ENCODE data around the gene ZNF677.
"Not testable (repeated sequence)": the region's sequence is repeated elsewhere in the genome, so short reads cannot be mapped to it uniquely, and the experiment has no call there.

ZNF677 gene

GRCh38 chr19:53246498-53246897 lies 8.2 kb downstream of the ZNF677 start:
- no peak overlapping the region for H2AK5ac ChIP-seq (ENCODE audit: low read depth, low read length)
- H3K4me1 ChIP-seq (ENCODE audit: control insufficient read depth in 2 of 2, insufficient read depth in 1 of 2, low read depth in 1 of 2, low read length in 2 of 2): no peaks in the 10 kb centered on the region
- no CpG with 5 or more reads among the region's 1 CpG for WGBS, 2 donors (ENCODE audit: extremely low coverage in 2 of 2, insufficient read length in 2 of 2, insufficient replicate concordance in 1 of 2)
- H3K23ac ChIP-seq (ENCODE audit: low read depth, low read length, poor library complexity): no peak overlapping the region
- H3K14ac ChIP-seq (ENCODE audit: low read length): no peak overlapping the region
- no peaks in the 10 kb centered on the region for H3K79me1 ChIP-seq (ENCODE audit: low read depth, low read length)
- H3K18ac ChIP-seq (ENCODE audit: low read length): no peak overlapping the region
- H3K9ac ChIP-seq (ENCODE audit: low read depth, low read length, poor library complexity): no peak overlapping the region
- no peak for DNase-seq (ENCODE audit: low spot score)
- H3K36me3 ChIP-seq (replicated peaks in 1 of 2; ENCODE audit: control insufficient read depth in 2 of 2, insufficient read depth in 2 of 2, low read length in 2 of 2): peaks cover 22 to 87% of the 10 kb centered on the region in 2 donors
- H2BK5ac ChIP-seq (ENCODE audit: low read length): no peak overlapping the region
- no peak overlapping the region for H3K27ac ChIP-seq (replicated peaks; ENCODE audit: low read length)
- no peak overlapping the region for H3K4ac ChIP-seq (ENCODE audit: low read length)
- no peak overlapping the region for H4K91ac ChIP-seq (ENCODE audit: low read depth, low read length, poor library complexity)
- peaks cover 24 to 91% of the 10 kb centered on the region in 2 donors for H3K9me3 ChIP-seq (replicated peaks in 1 of 2; ENCODE audit: control insufficient read depth in 2 of 2, insufficient read depth in 1 of 2, low read depth in 1 of 2, low read length in 2 of 2)
- no peak overlapping the region for H2AFZ ChIP-seq (ENCODE audit: low read length)
- H3K27me3 ChIP-seq (ENCODE audit: control insufficient read depth in 3 of 3, insufficient read depth in 3 of 3, low read depth in 1 of 3, low read length in 3 of 3): no peaks in the 10 kb centered on the region
- no peak overlapping the region for H2BK15ac ChIP-seq (ENCODE audit: low read length)
- no peak overlapping the region for H3K4me2 ChIP-seq (ENCODE audit: insufficient read depth, low read length, poor library complexity, severe bottlenecking)
- H2BK120ac ChIP-seq (ENCODE audit: low read depth, low read length): no peak overlapping the region
- H2BK12ac ChIP-seq (ENCODE audit: low read length): no peak overlapping the region
- no peak overlapping the region for H4K8ac ChIP-seq (ENCODE audit: low read depth, low read length)
- H3K4me3 ChIP-seq (ENCODE audit: low read length in 2 of 2): no peak overlapping the region

GRCh38 chr19:53237114-53237777 lies 17.4 kb downstream of the ZNF677 start:
- H2AK5ac ChIP-seq (ENCODE audit: low read depth, low read length): no peak overlapping the region
- no peak overlapping the region for H2AFZ ChIP-seq (ENCODE audit: low read length)
- peaks cover 29 to 84% of the 10 kb centered on the region in 2 donors for H3K9me3 ChIP-seq (replicated peaks in 1 of 2; ENCODE audit: control insufficient read depth in 2 of 2, insufficient read depth in 1 of 2, low read depth in 1 of 2, low read length in 2 of 2)
- no peak overlapping the region for H3K9ac ChIP-seq (ENCODE audit: low read depth, low read length, poor library complexity)
- H3K79me1 ChIP-seq (ENCODE audit: low read depth, low read length): no peaks in the 10 kb centered on the region
- no peak overlapping the region for H2BK12ac ChIP-seq (ENCODE audit: low read length)
- no peak overlapping the region for H2BK15ac ChIP-seq (ENCODE audit: low read length)
- H4K91ac ChIP-seq (ENCODE audit: low read depth, low read length, poor library complexity): no peak overlapping the region
- H3K14ac ChIP-seq (ENCODE audit: low read length): no peak overlapping the region
- no peak overlapping the region for H2BK5ac ChIP-seq (ENCODE audit: low read length)
- DNase-seq (ENCODE audit: low spot score): no peak
- WGBS, 2 donors (ENCODE audit: extremely low coverage in 2 of 2, insufficient read length in 2 of 2, insufficient replicate concordance in 1 of 2): no CpG with 5 or more reads among the region's 4 CpGs
- no peak overlapping the region for H3K4ac ChIP-seq (ENCODE audit: low read length)
- no peak overlapping the region for H3K27ac ChIP-seq (replicated peaks; ENCODE audit: low read length)
- no peaks in the 10 kb centered on the region for H3K4me1 ChIP-seq (ENCODE audit: control insufficient read depth in 2 of 2, insufficient read depth in 1 of 2, low read depth in 1 of 2, low read length in 2 of 2)
- peaks cover 16 to 52% of the 10 kb centered on the region in 2 donors for H3K36me3 ChIP-seq (replicated peaks in 1 of 2; ENCODE audit: control insufficient read depth in 2 of 2, insufficient read depth in 2 of 2, low read length in 2 of 2)
- no peak overlapping the region for H3K4me3 ChIP-seq (ENCODE audit: low read length in 2 of 2)
- H3K23ac ChIP-seq (ENCODE audit: low read depth, low read length, poor library complexity): no peak overlapping the region
- H3K4me2 ChIP-seq (ENCODE audit: insufficient read depth, low read length, poor library complexity, severe bottlenecking): no peak overlapping the region
- H4K8ac ChIP-seq (ENCODE audit: low read depth, low read length): no peak overlapping the region
- no peaks in the 10 kb centered on the region for H3K27me3 ChIP-seq (ENCODE audit: control insufficient read depth in 3 of 3, insufficient read depth in 3 of 3, low read depth in 1 of 3, low read length in 3 of 3)
- no peak overlapping the region for H2BK120ac ChIP-seq (ENCODE audit: low read depth, low read length)
- no peak overlapping the region for H3K18ac ChIP-seq (ENCODE audit: low read length)

- DNase-seq (ENCODE audit: low spot score): no peak
- H2BK120ac ChIP-seq (ENCODE audit: low read depth, low read length): no peak overlapping the region
- H3K27ac ChIP-seq (replicated peaks; ENCODE audit: low read length): no peak overlapping the region
- no peak overlapping the region for H4K8ac ChIP-seq (ENCODE audit: low read depth, low read length)
- no CpG with 5 or more reads among the region's 20 CpGs for WGBS, 2 donors (ENCODE audit: extremely low coverage in 2 of 2, insufficient read length in 2 of 2, insufficient replicate concordance in 1 of 2)
- no peak overlapping the region for H3K4me3 ChIP-seq (ENCODE audit: low read length in 2 of 2)
- no peak overlapping the region for H3K4ac ChIP-seq (ENCODE audit: low read length)
- H3K18ac ChIP-seq (ENCODE audit: low read length): no peak overlapping the region
- H3K4me2 ChIP-seq (ENCODE audit: insufficient read depth, low read length, poor library complexity, severe bottlenecking): no peak overlapping the region
- no peak overlapping the region for H2BK12ac ChIP-seq (ENCODE audit: low read length)
- H2BK5ac ChIP-seq (ENCODE audit: low read length): no peak overlapping the region
- peaks cover 14 to 34% of the 10 kb centered on the region in 2 donors for H3K9me3 ChIP-seq (replicated peaks in 1 of 2; ENCODE audit: control insufficient read depth in 2 of 2, insufficient read depth in 1 of 2, low read depth in 1 of 2, low read length in 2 of 2)
- H4K91ac ChIP-seq (ENCODE audit: low read depth, low read length, poor library complexity): no peak overlapping the region
- H3K27me3 ChIP-seq (ENCODE audit: control insufficient read depth in 3 of 3, insufficient read depth in 3 of 3, low read depth in 1 of 3, low read length in 3 of 3): no peaks in the 10 kb centered on the region
- no peak overlapping the region for H3K9ac ChIP-seq (ENCODE audit: low read depth, low read length, poor library complexity)
- no peak overlapping the region for H3K14ac ChIP-seq (ENCODE audit: low read length)
- no peak overlapping the region for H3K23ac ChIP-seq (ENCODE audit: low read depth, low read length, poor library complexity)
- H2AFZ ChIP-seq (ENCODE audit: low read length): no peak overlapping the region
- H2AK5ac ChIP-seq (ENCODE audit: low read depth, low read length): no peak overlapping the region
- no peaks in the 10 kb centered on the region for H3K4me1 ChIP-seq (ENCODE audit: control insufficient read depth in 2 of 2, insufficient read depth in 1 of 2, low read depth in 1 of 2, low read length in 2 of 2)
- H3K79me1 ChIP-seq (ENCODE audit: low read depth, low read length): no peaks in the 10 kb centered on the region
- H3K36me3 ChIP-seq (replicated peaks in 1 of 2; ENCODE audit: control insufficient read depth in 2 of 2, insufficient read depth in 2 of 2, low read length in 2 of 2): no peaks in the 10 kb centered on the region
- no peak overlapping the region for H2BK15ac ChIP-seq (ENCODE audit: low read length)
Observed at GRCh38 chr19:53224606-53225005, 30.1 kb downstream of the ZNF677 start.

GRCh38 chr19:53222716-53223115 lies 32.0 kb downstream of the ZNF677 start:
- H3K23ac ChIP-seq (ENCODE audit: low read depth, low read length, poor library complexity); H2BK15ac ChIP-seq (ENCODE audit: low read length); H2BK12ac ChIP-seq (ENCODE audit: low read length); H3K4ac ChIP-seq (ENCODE audit: low read length); H3K9ac ChIP-seq (ENCODE audit: low read depth, low read length, poor library complexity); H2AFZ ChIP-seq (ENCODE audit: low read length); H3K27me3 ChIP-seq (ENCODE audit: control insufficient read depth in 3 of 3, insufficient read depth in 3 of 3, low read depth in 1 of 3, low read length in 3 of 3); H3K14ac ChIP-seq (ENCODE audit: low read length); H2BK120ac ChIP-seq (ENCODE audit: low read depth, low read length); H3K27ac ChIP-seq (replicated peaks; ENCODE audit: low read length); DNase-seq (ENCODE audit: low spot score); H2AK5ac ChIP-seq (ENCODE audit: low read depth, low read length); H3K79me1 ChIP-seq (ENCODE audit: low read depth, low read length); H3K4me2 ChIP-seq (ENCODE audit: insufficient read depth, low read length, poor library complexity, severe bottlenecking); H3K36me3 ChIP-seq (replicated peaks in 1 of 2; ENCODE audit: control insufficient read depth in 2 of 2, insufficient read depth in 2 of 2, low read length in 2 of 2); H2BK5ac ChIP-seq (ENCODE audit: low read length); H4K8ac ChIP-seq (ENCODE audit: low read depth, low read length); H3K4me3 ChIP-seq (ENCODE audit: low read length in 2 of 2); H3K4me1 ChIP-seq (ENCODE audit: control insufficient read depth in 2 of 2, insufficient read depth in 1 of 2, low read depth in 1 of 2, low read length in 2 of 2); H4K91ac ChIP-seq (ENCODE audit: low read depth, low read length, poor library complexity); H3K18ac ChIP-seq (ENCODE audit: low read length): not testable (repeated sequence)
- peaks cover 12 to 24% of the 10 kb centered on the region in 2 donors for H3K9me3 ChIP-seq (replicated peaks in 1 of 2; ENCODE audit: control insufficient read depth in 2 of 2, insufficient read depth in 1 of 2, low read depth in 1 of 2, low read length in 2 of 2)
- WGBS, 2 donors (ENCODE audit: extremely low coverage in 2 of 2, insufficient read length in 2 of 2, insufficient replicate concordance in 1 of 2): no CpG with 5 or more reads among the region's 28 CpGs
